Stimulated activated CD8-positive, alpha-beta memory T cell treated with anti-CD3 and anti-CD28 coated beads, Interleukin-15, amount 100 ng/mL, for 1 hour (primary cell): ENCODE results near the gene C2CD4D.
"Not testable (repeated sequence)": the region's sequence is repeated elsewhere in the genome, so short reads cannot be mapped to it uniquely, and the experiment has no call there.

Experiments
- DNase-seq: peaks from one replicate; pipeline ENCODE4 v3.0.0-alpha.2; 2020; ENCODE audit warnings: low read depth

Gene C2CD4D

DNA sequence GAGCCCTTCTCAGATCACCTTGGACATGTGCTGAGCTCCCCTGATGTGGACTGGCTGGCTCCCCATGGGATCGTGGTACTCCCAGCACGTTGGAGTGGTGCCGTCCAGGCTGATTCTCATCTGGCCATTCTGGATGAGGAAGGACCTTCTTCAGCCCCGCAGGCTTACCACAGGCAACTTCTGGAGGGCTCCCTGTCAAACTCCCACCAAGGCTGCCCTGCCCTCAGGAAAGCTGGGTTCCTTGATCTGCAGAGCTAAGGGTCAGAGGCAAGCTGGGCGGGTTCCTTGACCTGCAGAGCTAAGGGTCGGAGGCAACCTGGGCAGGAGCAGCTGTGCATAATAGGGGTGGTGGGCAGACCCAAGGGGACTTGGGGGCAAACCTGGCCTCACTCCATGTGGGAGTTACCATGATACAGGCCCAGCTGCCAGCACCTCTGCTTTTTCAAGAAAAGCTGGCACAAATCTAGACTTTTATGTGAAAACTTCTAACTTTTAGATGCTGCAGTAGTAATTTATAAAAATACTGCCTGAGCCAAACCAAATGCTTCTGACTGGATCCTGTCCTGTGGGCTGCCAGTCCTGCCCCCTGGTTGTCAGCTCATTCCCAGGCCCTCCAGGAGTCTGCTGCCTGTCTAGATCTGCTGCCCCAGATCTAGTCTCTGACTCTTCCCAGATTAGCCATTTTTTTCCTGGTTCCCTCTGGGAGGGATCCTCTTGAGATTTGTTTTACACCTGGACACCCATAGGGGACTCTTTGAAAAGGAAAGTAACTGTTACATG is 19.5 kb upstream of the C2CD4D start:
- no peak for DNase-seq

DNA sequence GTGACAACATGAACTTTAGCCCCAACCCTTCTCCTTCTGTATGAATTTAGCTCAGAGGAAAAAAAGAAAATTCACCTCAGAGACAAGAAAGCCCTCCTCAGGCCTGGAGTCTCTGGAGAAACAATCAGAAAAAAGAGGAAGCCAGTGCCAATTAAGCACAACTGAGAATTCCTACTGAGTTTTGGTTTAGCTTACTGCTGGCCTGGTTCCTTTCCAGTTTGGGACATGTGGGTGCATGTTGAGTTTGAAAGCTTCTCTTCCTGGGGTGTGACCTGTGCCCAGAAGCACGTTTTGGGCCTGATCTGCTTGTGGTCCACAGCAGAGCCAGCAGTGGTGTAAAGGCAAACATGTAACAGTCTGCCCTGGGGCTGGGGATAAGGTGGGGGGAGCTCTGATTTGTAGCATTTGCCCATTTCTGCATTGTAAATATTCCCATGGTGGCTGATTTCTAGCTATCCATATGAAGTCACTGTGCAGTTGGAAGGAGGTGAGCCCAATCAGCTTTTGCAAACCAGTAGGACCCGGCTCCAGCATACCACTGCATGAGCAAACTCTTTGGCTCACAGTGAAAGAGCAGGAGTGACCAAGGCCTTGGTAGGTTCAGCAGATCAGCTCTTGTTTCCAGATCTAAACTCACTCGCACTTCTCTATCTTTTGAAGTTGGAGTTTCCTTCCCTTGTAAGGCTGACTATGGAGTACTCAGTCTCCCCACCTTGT is 18.6 kb upstream of the C2CD4D start:
- no peak for DNase-seq

DNA sequence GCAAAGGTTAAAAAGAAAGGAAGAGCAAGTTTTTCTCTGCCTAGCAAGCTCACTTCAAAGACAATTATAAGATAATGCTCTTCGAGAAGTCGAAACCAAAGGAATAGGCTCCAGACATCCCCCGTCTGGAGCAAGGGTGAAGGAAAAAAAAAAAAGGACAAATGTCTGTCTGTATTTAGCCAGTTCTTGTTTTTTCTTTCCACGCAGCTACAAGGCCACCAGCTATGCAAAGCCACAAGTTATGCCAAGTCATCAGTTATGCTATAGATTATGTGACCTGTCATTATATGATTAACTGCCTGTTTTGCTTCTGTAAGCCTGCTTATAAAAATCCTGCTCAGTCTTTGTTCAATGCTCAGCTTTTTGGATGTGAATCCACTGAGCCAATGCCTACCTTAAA is 16.3 kb upstream of the C2CD4D start:
- DNase-seq = no peak

DNA sequence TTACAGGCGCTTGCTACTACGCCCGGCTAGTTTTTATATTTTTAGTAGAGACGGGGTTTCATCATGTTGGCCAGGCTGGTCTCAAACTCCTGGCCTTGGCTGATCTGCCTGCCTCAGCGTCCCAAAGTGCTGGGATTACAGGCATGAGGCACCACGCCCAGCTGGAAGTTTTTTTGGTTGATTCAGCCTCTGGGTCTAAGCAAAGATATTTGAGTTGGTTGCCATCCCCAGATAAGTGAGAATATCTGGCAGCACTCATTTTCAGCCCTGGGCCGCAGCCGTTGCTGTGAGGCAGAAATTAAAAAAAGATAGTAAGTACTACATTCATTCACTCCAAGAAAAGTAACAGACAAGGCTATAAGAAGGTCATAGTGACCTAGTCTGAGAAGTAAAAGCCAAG is 15.9 kb upstream of the C2CD4D start:
- DNase-seq = not testable (repeated sequence)

DNA sequence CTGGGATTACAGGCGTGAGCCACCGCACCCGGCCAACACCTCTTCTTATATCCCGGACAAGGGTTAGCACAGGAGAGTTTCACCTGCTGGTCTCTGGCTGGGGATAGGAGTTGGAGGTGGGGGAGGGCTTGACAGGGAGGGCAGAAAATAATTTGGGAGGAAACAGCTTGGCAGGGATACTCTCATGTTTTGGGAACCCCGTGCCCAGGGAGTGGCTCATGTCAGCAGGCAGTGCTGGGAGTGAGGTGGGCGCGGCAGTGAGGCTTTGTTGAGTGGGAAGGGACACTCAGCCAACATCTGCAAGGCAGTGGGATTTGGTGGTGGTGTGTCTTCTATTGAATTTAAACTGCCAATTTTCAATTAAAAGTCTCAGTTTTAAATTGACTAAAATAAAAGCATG is 15.0 kb upstream of the C2CD4D start:
- no peak for DNase-seq

DNA sequence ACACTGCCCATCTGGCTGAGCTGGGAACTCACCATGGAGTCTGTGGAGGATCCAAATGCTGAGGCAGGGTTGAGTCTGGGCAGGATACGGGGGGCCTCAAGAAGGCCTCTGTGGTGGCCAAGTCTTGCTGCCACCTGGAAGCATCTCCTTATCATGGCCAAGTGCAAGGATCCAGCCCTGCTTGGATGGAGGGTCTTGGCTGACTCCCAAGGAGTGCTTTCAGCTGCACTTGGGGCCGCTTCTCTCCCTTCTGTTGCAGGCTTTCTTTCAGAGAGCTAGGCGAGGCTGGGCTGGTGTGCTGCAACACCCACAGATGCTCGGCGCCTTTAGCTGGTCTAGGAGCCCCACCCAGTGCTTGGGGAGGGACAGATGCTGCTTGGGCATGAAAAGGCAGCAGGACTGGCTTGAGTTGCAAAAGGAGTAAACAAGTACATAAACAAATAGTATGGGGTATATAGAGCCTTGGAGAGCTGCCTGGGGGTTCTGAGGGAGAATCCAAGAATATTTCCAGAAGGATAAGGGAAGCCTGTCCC is 13.9 kb upstream of the C2CD4D start, which contains the start of gene THEM5:
TSS of gene THEM5 (minus strand) at position 302 of the 533 bp plus-strand sequence. CDS start at position 155, 147 bp downstream.
- no peak for DNase-seq

DNA sequence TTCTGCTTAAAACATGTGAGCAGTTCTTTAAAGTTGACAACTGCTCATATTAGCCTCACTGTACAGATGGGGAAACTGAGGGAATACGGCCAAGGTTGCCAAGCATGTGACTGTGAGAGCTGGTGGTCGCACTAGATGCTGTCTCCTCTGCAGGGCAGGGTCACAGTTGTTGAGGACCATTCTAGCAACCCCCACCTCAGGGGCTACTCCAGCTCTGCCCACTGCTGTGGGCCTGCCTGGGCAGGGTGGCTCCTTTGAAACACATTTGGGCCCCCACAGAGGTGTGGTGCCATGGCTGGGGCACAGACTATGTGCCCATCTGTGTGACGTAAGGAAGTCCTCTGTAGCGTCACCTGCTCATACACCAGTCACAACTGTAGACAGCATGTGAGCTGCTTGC is 13.1 kb upstream of the C2CD4D start:
- DNase-seq = no peak

DNA sequence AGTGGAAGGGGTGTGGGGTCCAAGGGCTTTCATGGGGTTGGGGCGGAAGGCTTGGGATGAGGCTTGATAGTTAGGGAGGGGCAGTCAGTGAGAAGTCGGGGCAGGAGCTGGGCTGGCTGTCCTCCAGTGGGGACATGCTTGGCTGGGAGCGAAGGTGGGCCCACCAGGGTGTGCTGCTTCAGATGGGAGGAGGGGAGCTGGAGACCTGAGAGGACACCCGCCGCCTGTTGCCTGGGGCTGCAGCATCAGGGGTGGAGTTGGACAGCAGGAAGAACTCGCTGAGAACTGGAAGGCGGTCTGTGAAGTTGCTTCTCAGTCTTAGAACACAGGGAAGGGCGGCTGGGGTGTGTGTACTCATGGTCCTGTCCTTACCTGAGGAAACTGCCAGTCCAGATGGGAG is 12.3 kb upstream of the C2CD4D start:
- DNase-seq = no peak

DNA sequence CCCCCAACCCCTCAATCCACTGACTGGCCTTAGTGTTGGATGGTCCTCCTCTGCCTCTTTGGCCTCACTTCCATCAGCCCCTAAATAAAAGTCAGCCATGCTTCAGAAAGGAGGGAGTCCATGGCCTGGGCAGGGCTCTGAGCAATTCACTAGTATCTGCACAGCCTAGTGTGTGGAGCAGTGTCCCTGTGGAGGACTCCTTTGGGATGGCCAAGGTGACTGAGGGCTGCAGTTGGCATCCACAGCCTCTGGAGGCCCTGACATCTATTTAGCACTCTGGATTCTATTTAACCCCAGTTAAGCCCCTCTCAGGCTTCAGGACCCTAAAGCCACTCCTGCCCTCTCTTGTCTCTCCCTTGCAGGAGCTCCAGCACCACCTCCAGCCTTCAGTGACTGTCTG is 10.3 kb upstream of the C2CD4D start:
- no peak for DNase-seq

DNA sequence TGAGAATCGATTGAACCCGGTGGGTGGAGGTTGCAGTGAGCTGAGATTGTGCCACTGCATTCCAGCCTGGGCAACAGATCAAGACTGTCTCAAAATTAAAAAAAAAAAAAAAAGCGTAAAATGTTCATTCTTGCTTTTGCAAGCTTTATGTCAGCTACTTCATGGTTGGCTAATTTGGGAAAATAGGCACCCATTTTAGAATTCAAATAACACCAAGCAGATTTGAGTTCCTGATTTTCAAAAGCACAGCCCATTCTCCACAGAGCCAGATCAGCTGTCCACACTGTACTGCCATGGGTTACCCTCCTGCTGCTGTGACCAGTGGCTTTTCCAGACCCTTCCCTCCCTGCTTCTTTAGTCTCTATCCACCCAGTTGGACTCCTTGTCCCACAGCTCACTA is 9.5 kb upstream of the C2CD4D start:
- no peak for DNase-seq

DNA sequence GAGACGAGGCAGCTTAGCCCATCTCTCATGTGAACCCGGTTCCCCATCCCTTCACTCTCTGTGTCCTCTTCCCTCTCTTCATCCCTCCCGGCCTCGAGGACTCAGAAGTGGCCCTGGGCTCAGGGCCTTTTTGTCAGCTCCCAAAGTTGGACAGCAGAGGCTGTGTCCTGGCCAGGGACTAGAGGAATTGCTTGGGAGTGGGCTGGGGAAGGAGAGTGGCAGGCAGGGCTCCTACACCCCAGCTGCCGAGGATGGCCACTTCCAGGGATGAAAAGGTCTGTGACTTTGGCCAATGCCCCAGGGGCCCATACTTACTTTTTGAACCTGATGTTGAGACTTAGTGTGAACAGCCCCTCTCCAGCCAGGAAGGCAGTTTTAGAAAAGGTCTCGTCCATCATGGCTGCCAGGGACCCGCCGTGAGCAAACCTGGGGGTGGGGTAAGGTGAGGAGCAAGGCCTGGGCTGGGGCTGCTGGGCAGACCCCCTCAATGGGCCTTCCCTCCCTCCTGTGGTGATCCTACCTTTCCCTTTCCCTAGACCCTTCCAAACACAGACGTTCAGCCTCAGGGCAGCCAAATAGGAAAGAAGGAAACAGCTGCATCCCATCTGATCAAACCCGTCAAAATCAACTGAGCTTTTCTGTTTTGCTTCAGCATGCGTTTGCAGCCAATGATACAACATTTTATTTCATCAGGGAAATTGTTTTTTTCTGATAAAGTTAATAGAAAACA is 8.4 kb upstream of the C2CD4D start:
- no peak for DNase-seq

DNA sequence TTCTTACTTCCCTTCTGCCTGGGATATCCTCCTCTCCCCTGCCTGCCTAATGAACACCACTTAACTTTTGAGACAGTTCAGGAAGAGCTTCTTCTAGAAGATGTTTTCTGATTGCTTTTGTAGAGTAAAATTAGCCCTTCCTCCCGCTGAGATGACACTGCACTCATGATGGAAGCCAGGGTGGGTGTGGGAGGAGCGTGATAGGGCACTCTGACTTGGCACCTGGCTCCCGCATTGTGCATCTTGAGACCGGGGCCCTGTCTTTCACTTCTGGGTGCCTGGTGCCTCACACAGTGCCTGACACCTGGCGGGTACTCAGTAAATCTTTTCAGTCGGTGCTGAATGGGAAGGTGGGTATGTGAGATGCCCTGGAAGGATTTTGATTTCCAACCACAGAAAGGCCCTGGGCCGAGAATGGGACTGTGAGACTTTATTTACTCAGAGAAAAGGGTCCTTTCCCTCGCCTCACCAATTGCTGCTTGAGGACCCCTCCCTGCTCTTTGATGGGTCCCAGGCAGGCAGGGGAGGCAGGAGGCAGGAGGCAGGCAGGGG is 7.1 kb upstream of the C2CD4D start:
- no peak for DNase-seq

DNA sequence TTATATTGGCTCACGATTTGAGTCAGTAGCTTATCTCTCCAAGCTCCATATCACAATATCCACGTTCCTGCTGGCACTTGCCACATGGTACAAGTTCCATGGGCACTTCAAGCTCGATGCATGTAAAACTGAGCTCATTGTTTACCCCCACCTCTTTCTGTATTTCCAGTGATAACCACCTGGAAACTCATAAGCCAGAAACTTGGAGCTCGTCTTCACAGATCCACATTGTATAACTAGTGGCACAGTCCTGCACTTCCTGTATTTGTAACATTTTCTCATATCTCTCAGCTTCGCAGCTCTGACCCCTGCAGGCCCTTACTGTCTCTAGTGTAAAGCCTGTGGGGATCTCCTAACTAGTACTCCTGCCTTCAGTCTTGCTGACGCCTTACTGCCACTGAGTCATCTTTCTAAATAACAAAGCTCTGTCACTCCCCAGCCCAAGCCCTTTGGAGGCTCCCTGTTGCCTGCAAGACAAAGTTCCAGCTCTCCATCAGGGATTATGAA is 6.5 kb upstream of the C2CD4D start:
- no peak for DNase-seq

DNA sequence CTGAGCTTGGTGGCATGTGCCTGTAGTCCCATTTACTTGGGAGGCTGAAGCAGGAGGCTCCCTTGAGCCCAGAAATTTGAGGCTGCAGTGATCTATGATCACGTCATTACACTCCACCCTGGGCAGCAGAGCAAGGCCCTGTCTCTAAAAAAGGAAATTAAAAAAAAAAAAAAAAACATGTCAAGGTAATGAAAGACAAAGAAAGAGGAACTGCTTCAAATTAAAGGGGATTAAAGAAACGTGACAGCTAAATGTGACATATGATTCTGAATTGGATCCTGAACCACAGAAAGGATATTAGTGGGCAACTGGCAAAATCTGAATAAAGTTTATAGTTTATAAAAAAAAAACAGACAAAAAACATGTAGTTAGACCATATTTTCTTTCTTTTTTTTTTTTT is 3.8 kb upstream of the C2CD4D start:
- DNase-seq = no peak

DNA sequence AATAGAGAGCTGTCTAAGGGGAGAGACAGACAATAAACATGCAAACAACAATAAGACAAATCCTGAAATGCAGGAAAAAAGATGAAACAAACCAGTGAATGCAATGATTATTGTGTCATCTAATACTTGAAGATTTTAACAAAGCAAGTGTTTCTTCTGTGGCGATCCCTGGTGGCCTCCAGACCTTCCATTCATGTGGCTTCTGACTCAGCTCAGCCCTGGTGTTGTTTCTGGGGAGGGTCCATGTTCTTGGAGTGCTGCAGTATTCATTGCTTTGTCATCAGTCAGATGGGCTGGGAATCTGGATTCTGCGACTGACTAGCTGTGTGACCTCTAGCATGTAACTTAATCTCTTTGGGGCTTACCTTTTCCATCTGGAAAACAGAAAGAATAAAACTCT is 1.5 kb upstream of the C2CD4D start:
- no peak for DNase-seq

DNA sequence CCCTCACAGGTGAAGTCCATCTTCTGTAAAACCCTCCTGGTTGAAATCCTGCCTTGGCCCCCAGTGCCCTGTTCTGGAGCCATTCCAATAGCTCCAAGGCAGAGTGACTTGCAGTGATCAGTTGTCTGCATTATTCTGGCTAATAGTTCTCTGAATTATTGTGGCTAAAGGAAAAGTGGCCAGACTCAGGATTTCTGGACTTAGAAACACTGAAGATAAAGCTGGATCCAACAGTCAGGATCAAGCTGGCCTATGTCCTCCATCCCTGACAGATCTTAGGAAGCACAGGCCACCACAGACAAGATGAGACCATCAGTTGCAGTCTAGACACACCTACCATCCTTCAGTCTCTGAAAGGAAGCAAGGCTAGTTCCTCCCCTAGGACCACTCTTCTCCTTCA is 801 bp upstream of the C2CD4D start:
- DNase-seq = no peak

DNA sequence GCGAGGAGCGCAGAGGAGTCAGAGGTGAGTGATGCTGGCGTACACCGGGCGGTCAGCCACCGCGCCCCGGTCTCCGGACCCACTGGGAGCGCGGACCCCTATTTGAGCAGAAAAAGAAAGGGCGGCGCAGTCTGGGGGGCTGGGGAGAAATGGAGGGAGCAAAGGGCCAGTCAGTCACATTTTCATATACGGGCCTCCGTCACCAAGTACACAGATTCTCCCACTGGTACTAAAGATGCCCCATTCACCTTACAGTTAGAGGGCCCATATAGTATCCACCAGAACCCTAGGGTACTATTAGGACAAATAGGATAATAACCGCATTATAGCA is 573 bp downstream of the C2CD4D start:
- DNase-seq = no peak

DNA sequence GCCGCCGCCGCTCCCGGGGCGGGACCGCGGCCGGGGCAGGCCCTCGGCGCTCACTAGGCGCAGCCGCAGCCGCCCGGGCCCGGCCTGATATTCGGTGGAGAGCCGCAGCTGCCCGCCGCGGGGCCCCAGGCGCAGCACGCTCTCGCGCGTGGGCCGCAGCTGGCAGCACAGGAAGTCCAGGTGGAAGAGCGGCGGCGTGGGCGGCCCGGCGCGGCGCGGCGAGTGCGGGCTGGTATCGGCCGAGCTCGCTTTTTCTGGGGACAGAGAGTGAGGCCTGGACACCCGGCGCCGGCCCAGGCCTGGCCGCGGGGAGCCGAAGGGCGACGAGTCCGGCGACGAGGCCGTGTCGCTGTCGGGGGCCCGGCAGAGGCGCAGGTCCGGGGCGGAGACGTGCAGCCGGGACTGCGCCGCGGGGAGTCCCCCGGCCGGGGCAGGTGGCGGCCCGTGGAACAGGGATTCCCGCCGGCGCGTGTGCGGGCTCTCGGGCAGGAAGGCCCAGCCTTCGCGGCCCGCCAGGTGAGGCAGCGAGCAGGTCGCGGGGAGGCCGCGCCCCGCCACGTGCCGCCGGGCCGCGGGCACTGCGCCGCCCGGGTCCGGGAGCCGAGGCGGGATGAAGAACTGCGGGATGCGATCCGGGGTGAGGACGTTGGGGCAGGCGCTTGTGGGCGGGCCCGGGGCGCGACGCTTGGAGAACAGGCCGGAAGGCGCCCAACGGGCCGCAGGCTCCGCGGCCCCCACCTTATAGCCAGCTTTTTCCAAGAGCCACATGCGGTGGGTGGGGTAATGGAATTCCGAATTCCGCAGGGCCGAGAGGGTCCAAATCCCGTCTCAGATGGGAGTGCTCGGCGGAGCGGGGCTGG is 1.2 kb downstream of the C2CD4D start:
- no peak for DNase-seq

DNA sequence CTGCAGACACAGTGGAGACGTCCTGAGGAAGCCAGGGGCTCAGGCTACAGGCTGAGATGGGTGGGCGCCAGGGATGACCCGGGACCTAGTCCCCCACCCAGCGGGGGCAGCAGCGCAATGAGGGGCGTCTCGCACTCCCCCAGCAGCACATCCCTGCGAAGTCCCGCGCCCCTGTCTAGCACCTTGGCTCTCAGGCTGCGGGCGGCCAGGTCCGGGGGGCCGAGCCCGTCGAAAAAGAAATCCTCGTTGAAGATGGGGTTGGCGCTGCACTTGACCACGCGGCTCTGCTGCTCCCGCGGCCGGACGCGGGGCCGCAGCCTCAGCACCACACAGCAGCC is 1.8 kb downstream of the C2CD4D start:
- DNase-seq = no peak

DNA sequence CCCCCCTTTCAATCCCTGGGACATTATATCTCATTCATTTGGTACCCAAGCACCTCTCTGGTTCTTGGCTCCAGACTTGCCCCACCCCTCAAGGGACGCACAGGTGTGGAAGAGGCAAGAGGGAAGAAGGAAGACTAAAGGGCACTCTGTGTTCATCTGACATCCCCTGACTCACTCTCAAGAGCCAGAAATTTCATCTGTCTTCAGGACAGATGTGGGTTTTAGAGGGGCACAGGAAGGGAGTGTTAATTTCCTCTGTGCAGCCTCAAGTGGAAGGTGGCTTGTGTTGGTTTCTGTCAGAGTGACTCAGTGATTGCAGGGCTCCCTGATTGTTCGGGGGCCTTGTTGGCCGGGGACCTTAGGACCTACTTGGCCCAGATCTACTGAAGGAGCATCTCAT is 2.4 kb downstream of the C2CD4D start:
- DNase-seq = no peak

DNA sequence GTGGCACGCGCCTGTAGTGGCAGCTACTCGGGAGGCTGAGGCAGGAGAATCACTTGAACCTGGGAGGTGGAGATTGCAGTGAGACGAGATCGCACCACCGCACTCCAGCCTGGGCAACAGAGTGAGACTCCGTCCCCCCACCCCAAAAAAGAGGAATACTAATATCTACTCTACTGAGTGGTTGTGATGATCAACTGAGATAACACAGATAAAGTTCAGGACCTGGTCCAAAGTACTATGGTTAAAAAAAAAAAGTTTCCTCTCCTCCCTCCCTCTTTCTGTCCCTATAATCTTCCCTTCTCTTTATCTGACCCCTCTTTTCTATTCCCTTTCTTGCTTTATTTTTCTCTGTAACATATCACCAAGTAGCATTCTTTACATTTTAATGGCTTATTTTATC is 4.0 kb downstream of the C2CD4D start:
- no peak for DNase-seq

DNA sequence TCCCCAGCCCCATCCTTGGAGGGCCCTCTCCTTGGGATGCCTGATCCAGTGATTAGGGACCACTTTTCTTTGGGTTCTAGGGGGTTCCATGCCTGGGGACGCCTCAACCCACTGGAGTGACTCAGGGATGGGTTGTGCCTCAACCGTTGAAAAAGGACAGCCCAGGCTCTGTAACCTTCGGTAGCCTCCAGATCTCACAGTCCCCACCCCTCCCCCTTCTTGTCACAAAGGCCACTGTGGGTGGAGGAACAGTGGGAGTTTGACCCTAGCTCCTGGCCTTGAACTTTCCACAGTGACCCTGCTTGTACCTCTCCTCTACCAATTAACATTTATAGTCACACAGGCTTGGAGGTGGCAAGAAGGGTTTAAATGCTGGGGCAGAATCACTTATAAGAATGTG is 5.4 kb downstream of the C2CD4D start:
- DNase-seq = no peak
